Testis (tissue), 3 donors: Measurements from ENCODE around the gene PDE6D. TPM values are rescaled to one million over a fixed set of nuclear protein-coding genes. Genes with fewer than 3 reads are reported as not detected.
"Not testable (repeated sequence)": the region's sequence is repeated elsewhere in the genome, so short reads cannot be mapped to it uniquely, and the experiment has no call there.

ENCODE experiments used
- DNase-seq: peaks from one replicate; pipeline ENCODE4 v3.0.0-alpha.2; 2019
- H3K27ac ChIP-seq, 2 donors: fragments of 200-600 bp; sonication (generic); one replicate each; pipeline ENCODE4 v1.5.1; 2019
- H3K27me3 ChIP-seq: fragments of 200-600 bp; sonication (generic); one replicate; pipeline ENCODE4 v1.5.1; 2019
- H3K36me3 ChIP-seq: fragments of 200-600 bp; sonication (generic); one replicate; pipeline ENCODE4 v1.5.1; 2017; ENCODE audit warnings: low read depth; ENCODE audit errors: missing control alignments
- H3K4me1 ChIP-seq: fragments of 200-600 bp; sonication (generic); one replicate; pipeline ENCODE4 v1.5.1; 2019
- H3K4me3 ChIP-seq, 2 donors: fragments of 200-600 bp; sonication (generic); one replicate each; pipeline ENCODE4 v1.5.1; 2017 to 2019
- H3K9me3 ChIP-seq: fragments of 200-600 bp; sonication (generic); one replicate; pipeline ENCODE4 v1.5.1; 2017
- CTCF ChIP-seq, 3 experiments: fragments of 450-650 bp in 2 of 3; fragments of 200-600 bp in 1 of 3; sonication (generic) in 1 of 3; IDR thresholded peaks; one replicate each; pipeline ENCODE4 v1.5.1; 2016 to 2019; ENCODE audit warnings: antibody characterized with exemption in 3 of 3, mild to moderate bottlenecking in 2 of 3, moderate library complexity in 1 of 3
- POLR2A ChIP-seq: fragments of 450-650 bp; IDR thresholded peaks from one replicate; pipeline ENCODE4 v1.6.1; 2017; ENCODE audit warnings: antibody characterized with exemption, mild to moderate bottlenecking, moderate library complexity
- WGBS, 2 donors: methylation state at CpG; one replicate each; pipeline ENCODE4 v1.1.5; 2018; 5-methylcytosine and 5-hydroxymethylcytosine counted together
- intact Hi-C: fragments of 100-400 bp; cut with DNase I; formaldehyde crosslinking; loops from one replicate; pipeline ENCODE4 v1.15.1; 2023; ENCODE audit warnings: low total_unique reads
- polyA plus RNA-seq: library from polyadenylated mRNA; stranded (reverse); fragments of 350-450 nt; fragmentation: Illumina TruSeq; extraction: RNeasy Lipid Tissue Mini Kit (QIAGEN cat#74804); gene quantifications from one replicate; pipeline ENCODE4 v1.2.3, GENCODE V29; 2014; ENCODE audit warnings: low read depth, low replicate concordance; ENCODE audit not compliant: insufficient read depth
- total RNA-seq, 2 donors: library from RNA; depleted of rRNA; stranded (reverse); fragments of >200 nt; gene quantifications; one replicate each; pipeline ENCODE4 v1.2.3, GENCODE V29; 2016

Gene PDE6D
- total and polyA plus RNA-seq, 3 donors from 2014 or later, result 39.9 to 102 (median 66.5) TPM

- DNase-seq, result no peak
- H3K27ac ChIP-seq, result no peak overlapping the region
- TF ChIP-seq CTCF (IDR thresholded peaks at IDR 0.05) (no peak), POLR2A (no peak)
- no peaks in the 10 kb centered on the region for H3K4me1 ChIP-seq
- H3K36me3 ChIP-seq, result no peaks in the 10 kb centered on the region
- H3K9me3 ChIP-seq, result no peaks in the 10 kb centered on the region
- no peak overlapping the region for H3K4me3 ChIP-seq
- intact Hi-C loops, result no loop called here
- no peaks in the 10 kb centered on the region for H3K27me3 ChIP-seq
- 81 to 86% methylated on average over 4 of the region's 4 CpGs for WGBS, 2 donors
Observed at GRCh38 chr2:231764760-231765159, 16.3 kb downstream of the PDE6D start.

- Histone ChIP-seq H3K27me3 (no peaks in the 10 kb centered on the region), H3K4me1 (no peaks in the 10 kb centered on the region), H3K9me3 (no peaks in the 10 kb centered on the region), H3K27ac (no peak overlapping the region), H3K36me3 (no peaks in the 10 kb centered on the region), H3K4me3 (no peak overlapping the region)
- no peak for DNase-seq
- intact Hi-C loops, result no loop called here
- TF ChIP-seq CTCF (IDR thresholded peaks at IDR 0.05) (no peak), POLR2A (no peak)
Observed at GRCh38 chr2:231764124-231764523, 17.0 kb downstream of the PDE6D start.

- TF ChIP-seq POLR2A (no peak), CTCF (IDR thresholded peaks at IDR 0.05) (no peak)
- DNase-seq, result no peak
- Histone ChIP-seq H3K4me1 (no peaks in the 10 kb centered on the region), H3K9me3 (no peaks in the 10 kb centered on the region), H3K27me3 (no peaks in the 10 kb centered on the region), H3K36me3 (no peaks in the 10 kb centered on the region), H3K4me3 (no peak overlapping the region), H3K27ac (no peak overlapping the region)
- WGBS, 2 donors, result 83 to 94% methylated on average over 2 of the region's 2 CpGs
- intact Hi-C loops, result no loop called here
Observed at GRCh38 chr2:231761735-231762134, 19.3 kb downstream of the PDE6D start.

- DNase-seq, result no peak
- intact Hi-C loops, result no loop called here
- H3K36me3 ChIP-seq, result no peaks in the 10 kb centered on the region
- 67 to 80% methylated on average over 2 of the region's 2 CpGs for WGBS, 2 donors
- no peaks in the 10 kb centered on the region for H3K9me3 ChIP-seq
- H3K27me3 ChIP-seq, result no peaks in the 10 kb centered on the region
- H3K4me3 ChIP-seq, result no peak overlapping the region
- no peak overlapping the region for H3K27ac ChIP-seq
- TF ChIP-seq CTCF (IDR thresholded peaks at IDR 0.05), result no peak
- TF ChIP-seq POLR2A, result no peak
- H3K4me1 ChIP-seq, result no peaks in the 10 kb centered on the region
Observed at GRCh38 chr2:231752061-231752460, 29.0 kb downstream of the PDE6D start.

- DNase-seq, result no peak
- H3K27me3 ChIP-seq, result no peaks in the 10 kb centered on the region
- no peaks in the 10 kb centered on the region for H3K9me3 ChIP-seq
- no peak overlapping the region for H3K27ac ChIP-seq
- no peaks in the 10 kb centered on the region for H3K4me1 ChIP-seq
- no peak for TF ChIP-seq POLR2A
- no peak for TF ChIP-seq CTCF (IDR thresholded peaks at IDR 0.05)
- no peaks in the 10 kb centered on the region for H3K36me3 ChIP-seq
- H3K4me3 ChIP-seq, result no peak overlapping the region
- intact Hi-C loops, result no loop called here
- WGBS, 2 donors, result 82 to 93% methylated on average over 4 of the region's 4 CpGs
Observed at GRCh38 chr2:231751042-231751815, 29.9 kb downstream of the PDE6D start.

- H3K36me3 ChIP-seq, H3K27ac ChIP-seq, H3K9me3 ChIP-seq, intact Hi-C loops, DNase-seq, H3K4me3 ChIP-seq, H3K4me1 ChIP-seq, H3K27me3 ChIP-seq: not testable (repeated sequence)
- WGBS, 2 donors, result 90 to 99% methylated on average over 8 to 10 of the region's 10 CpGs
Observed at GRCh38 chr2:231749016-231749415, 32.1 kb downstream of the PDE6D start.

- intact Hi-C loops, H3K4me3 ChIP-seq, H3K27ac ChIP-seq, H3K27me3 ChIP-seq, H3K9me3 ChIP-seq, DNase-seq, H3K36me3 ChIP-seq, H3K4me1 ChIP-seq: not testable (repeated sequence)
- 93 to 94% methylated on average over 4 to 6 of the region's 6 CpGs for WGBS, 2 donors
Observed at GRCh38 chr2:231748153-231748896, 32.8 kb downstream of the PDE6D start.
